Thymus (tissue), 11 donors: ENCODE measurements around the gene HACD2. TPM values are rescaled to one million over a fixed set of nuclear protein-coding genes. Genes with fewer than 3 reads are reported as not detected.

ENCODE experiments used
- DNase-seq, 9 donors: peaks; one replicate each; pipeline ENCODE4 v3.0.0-alpha.2; 2013; ENCODE audit warnings: low spot score in 9 of 9, low read depth in 6 of 9, missing footprints in 1 of 9
- H3K27ac ChIP-seq, 2 donors: one replicate each; pipeline ENCODE4 v1.5.1; 2013; ENCODE audit warnings: control low read depth in 1 of 2, low read depth in 1 of 2, low read length in 1 of 2, mild to moderate bottlenecking in 1 of 2, moderate library complexity in 1 of 2
- H3K27me3 ChIP-seq, 2 donors: one replicate each; pipeline ENCODE4 v1.5.1; 2013; ENCODE audit warnings: low read length in 1 of 2; ENCODE audit not compliant: control insufficient read depth in 2 of 2, insufficient read depth in 1 of 2
- H3K36me3 ChIP-seq, 2 donors: one replicate each; pipeline ENCODE4 v1.5.1; 2013; ENCODE audit warnings: low read length in 1 of 2, mild to moderate bottlenecking in 1 of 2, moderate library complexity in 1 of 2; ENCODE audit not compliant: control insufficient read depth in 2 of 2, insufficient read depth in 2 of 2
- H3K4me1 ChIP-seq, 2 donors: one replicate each; pipeline ENCODE4 v1.5.1; 2013; ENCODE audit warnings: low read length in 2 of 2; ENCODE audit not compliant: control insufficient read depth in 2 of 2, insufficient read depth in 2 of 2
- H3K4me3 ChIP-seq, 2 donors: one replicate each; pipeline ENCODE4 v1.5.1; 2013; ENCODE audit warnings: low read length in 2 of 2, control low read depth in 1 of 2, mild to moderate bottlenecking in 1 of 2
- H3K9me3 ChIP-seq, 2 donors: one replicate each; pipeline ENCODE4 v1.5.1; 2013; ENCODE audit warnings: low read length in 1 of 2, mild to moderate bottlenecking in 1 of 2; ENCODE audit not compliant: control insufficient read depth in 2 of 2, insufficient read depth in 1 of 2
- WGBS: extraction: QIAGEN DNeasy Blood & Tissue Kit; methylation state at CpG from one replicate; pipeline ENCODE4 v1.1.7; 2013; 5-methylcytosine and 5-hydroxymethylcytosine counted together
- polyA plus RNA-seq: library from polyadenylated mRNA; stranded (reverse); fragments of 200-250 nt; gene quantifications from one replicate; pipeline ENCODE4 v1.2.3, GENCODE V29; 2013
- total RNA-seq: library from RNA; stranded (reverse); fragments of 120-200 nt; gene quantifications from one replicate; pipeline ENCODE4 v1.2.4, GENCODE V29; 2013
- donor health status: healthy.

HACD2 gene
- total and polyA plus RNA-seq, 2 donors, result 12.2 to 16.1 TPM

DNA sequence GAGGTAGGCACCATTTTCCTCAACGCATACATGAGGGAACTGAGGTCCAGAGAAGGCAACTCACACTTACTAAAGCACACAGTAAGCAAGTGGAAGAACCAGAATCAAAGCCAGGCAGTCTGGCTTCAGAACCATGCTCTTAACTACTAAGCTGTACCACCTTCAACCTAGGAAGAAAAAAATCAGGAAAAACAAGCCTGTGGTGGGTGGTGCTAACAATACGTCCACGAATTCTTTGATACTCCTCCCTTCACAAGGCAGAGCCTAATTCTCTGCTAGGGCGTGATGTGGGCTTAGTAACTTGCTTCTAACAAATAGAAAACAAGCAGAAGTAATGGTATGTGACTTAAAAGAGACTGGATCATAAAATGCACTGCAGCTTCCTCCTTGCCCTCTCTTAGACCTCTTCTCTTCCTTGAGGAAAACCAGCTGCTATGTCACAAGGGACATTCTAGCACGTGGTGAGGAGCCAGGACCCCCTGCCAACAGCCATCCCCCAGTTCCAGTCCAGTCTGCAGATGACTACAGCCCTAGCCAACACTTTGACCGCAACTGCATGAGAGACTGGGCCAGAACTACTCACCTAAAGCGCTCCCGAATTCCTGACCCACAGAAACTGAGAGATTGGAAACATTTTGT, 36.9 kb downstream of the HACD2 start:
- Histone ChIP-seq H3K36me3 (peaks cover 2 to 6% of the 10 kb centered on the region in 2 donors), H3K27ac (no peak overlapping the region), H3K4me1 (no peaks in the 10 kb centered on the region), H3K4me3 (no peak overlapping the region), H3K9me3 (no peaks in the 10 kb centered on the region), H3K27me3 (no peaks in the 10 kb centered on the region)
- no peak for DNase-seq
- WGBS, result 95% methylated on average over 8 of the region's 8 CpGs

DNA sequence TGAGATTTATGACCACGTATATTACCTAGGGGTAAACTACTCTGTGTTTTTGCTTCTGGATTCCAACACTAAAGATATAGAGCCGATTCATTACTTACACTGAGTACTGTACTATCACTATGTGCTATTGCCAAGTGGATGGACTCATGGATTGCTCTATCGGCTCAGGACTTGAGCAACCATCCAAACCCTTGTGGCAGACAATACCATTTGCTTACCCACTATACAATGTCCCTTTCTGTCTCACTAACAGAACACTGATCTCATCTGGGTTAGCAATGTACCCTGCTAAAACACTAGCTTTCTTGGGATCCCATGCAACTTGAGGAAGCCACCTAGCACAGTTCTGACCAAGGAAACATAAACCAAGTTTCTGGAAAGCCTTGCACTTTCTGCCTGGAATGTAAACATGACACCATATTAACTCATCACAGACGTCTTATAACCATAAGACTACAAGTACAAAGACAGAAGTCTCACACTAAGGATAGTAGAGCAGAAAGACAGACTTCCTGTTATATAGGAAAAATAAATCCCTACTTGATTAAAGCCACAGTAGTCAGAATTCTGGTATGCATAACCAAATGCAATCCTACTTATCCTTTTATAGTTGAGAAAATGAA, 38.6 kb downstream of the HACD2 start:
- Histone ChIP-seq H3K36me3 (peaks cover 2 to 6% of the 10 kb centered on the region in 2 donors), H3K27ac (no peak overlapping the region), H3K4me3 (no peak overlapping the region), H3K4me1 (no peaks in the 10 kb centered on the region), H3K9me3 (no peaks in the 10 kb centered on the region), H3K27me3 (no peaks in the 10 kb centered on the region)
- DNase-seq, result no peak
- 95% methylated on average over 4 of the region's 4 CpGs for WGBS

DNA sequence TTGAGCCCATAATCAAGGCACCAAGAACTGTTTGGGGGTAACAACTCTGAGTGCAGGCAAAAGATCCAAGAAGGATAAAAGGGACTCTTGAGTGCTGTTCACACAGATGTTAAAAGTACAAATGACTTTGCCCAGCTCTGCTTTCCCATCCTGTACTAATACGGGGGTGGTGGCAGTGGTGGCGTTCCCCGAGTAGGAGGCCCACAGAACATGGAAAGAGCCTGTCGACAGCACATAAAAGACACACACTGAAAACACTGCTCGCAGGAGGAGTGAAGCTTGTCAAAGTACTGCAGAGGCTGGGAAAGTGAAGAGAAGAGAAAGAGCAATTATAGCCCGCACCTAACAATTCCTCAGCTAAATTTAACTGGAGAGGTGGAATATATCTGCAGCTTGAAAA, 40.9 kb downstream of the HACD2 start:
- 98% methylated on average over 6 of the region's 6 CpGs for WGBS
- Histone ChIP-seq H3K9me3 (no peaks in the 10 kb centered on the region), H3K36me3 (peaks cover 0 to 2% of the 10 kb centered on the region in 2 donors), H3K27me3 (no peaks in the 10 kb centered on the region), H3K27ac (no peak overlapping the region), H3K4me3 (no peak overlapping the region), H3K4me1 (no peaks in the 10 kb centered on the region)
- no peak for DNase-seq

DNA sequence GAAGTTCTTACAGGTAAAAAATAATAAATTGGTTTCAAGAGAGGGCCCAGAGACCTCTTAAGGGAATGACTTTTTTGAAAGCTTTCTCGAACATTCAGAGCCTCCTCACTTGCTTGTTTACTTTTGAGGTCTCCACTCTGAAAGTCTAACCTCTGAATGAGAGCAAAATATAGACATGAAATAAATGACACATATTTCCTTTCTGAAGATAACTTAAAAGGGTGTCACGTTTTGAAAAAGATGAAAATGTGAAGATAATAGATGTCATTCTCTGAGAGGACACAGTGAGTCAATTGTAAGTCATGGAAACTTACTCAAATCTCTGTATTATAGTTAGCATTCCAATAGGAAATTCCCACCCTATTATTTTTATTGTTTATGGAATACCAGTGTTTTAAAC, 44.6 kb downstream of the HACD2 start:
- Histone ChIP-seq H3K4me1 (no peaks in the 10 kb centered on the region), H3K36me3 (no peaks in the 10 kb centered on the region), H3K9me3 (no peaks in the 10 kb centered on the region), H3K4me3 (no peak overlapping the region), H3K27ac (no peak overlapping the region), H3K27me3 (no peaks in the 10 kb centered on the region)
- 51% methylated on average over 2 of the region's 2 CpGs for WGBS
- DNase-seq, result no peak

DNA sequence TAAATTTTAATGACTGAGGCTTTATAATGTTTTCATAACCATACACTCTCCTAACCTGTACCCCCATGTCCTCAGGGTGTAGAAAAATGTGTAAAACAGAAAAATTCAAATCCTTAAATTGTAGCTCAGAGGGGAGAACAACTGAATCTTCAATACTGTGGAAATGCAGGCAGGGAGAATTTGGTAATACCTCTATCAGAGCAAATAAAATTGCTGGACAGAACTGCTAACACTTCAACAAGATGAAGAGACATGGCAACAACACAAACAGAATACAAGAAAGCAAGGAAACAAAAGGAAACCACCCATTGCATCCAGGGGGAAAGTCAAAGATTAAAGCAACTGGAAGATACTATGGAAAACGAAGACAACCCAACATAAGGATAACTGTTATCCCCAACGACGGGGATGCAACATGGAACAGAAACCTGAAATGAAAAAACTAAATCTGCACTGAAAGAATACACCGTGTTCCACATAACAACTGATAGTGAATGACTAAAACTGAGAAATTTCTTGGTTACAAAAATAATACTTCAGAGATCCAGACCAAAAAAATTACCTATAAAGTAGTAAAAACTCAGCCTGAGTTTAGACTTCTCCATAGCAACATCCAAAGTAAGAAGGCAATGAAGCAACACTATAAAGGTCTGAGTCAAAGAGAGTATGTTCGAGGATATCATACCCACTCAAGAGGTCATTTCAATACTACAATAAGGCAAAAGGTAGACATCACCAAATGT, 48.5 kb downstream of the HACD2 start:
- DNase-seq, result no peak
- Histone ChIP-seq H3K4me1 (no peaks in the 10 kb centered on the region), H3K36me3 (no peaks in the 10 kb centered on the region), H3K27ac (no peak overlapping the region), H3K27me3 (no peaks in the 10 kb centered on the region), H3K9me3 (no peaks in the 10 kb centered on the region), H3K4me3 (no peak overlapping the region)
- 96% methylated on average over 5 of the region's 5 CpGs for WGBS

DNA sequence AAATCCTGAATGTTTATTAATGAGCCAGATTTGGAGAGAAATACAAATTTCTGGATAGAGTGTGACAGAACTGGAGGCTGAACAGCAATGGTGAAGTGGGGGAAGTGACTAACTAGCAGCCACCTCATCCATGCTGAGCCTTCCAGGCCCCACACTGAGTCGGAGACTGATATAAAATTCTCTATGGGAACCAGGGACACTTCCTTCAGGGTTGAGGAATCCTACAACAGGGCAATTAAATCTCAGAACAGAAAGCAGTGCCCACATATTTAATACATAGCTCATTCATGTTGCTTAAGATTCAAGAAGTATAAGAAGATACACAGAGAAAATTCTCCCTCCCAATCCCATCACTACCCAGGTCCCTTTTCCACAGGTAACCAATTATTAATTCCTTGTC, 49.3 kb downstream of the HACD2 start:
- Histone ChIP-seq H3K9me3 (no peaks in the 10 kb centered on the region), H3K4me1 (no peaks in the 10 kb centered on the region), H3K36me3 (no peaks in the 10 kb centered on the region), H3K27ac (no peak overlapping the region), H3K27me3 (no peaks in the 10 kb centered on the region), H3K4me3 (no peak overlapping the region)
- WGBS, result 98% methylated on average over 1 of the region's 1 CpG
- DNase-seq, result no peak

- no peaks in the 10 kb centered on the region for H3K9me3 ChIP-seq
- H3K27me3 ChIP-seq, result no peaks in the 10 kb centered on the region
- 99% methylated on average over 4 of the region's 4 CpGs for WGBS
- no peaks in the 10 kb centered on the region for H3K36me3 ChIP-seq
- no peak for DNase-seq
- H3K4me3 ChIP-seq, result no peak overlapping the region
- H3K4me1 ChIP-seq, result no peaks in the 10 kb centered on the region
- no peak overlapping the region for H3K27ac ChIP-seq
These were observed 50.6 kb downstream of the HACD2 start for GRCh38 chr3:123534264-123534663.

DNA sequence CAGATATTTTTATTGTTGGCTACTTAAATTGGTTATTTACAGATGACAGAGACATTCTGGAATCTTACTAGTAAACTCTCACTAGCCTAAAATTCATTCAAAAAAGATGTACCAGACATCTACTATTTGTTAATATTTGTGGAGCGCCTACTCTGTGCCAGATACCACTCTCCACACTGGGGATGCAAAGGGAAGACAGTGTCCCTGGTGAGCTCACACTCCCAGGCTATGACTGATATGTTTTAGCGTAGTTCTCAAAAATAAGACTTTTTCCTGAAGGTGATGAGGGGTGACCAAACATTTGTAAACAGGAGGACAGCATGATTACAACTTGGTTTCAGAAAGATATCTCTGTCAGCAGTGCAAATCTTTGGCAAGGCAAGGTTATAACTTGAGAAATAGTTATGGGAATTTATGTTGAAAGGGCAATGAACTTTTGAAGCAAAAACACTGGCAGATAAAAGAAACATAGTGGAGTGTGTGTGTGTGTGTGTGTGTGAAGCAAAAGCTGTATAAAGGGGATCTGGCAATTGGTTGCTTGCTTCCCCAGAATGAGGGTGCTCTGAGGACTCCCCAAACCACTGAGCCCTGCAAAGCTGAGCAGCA, 51.2 kb downstream of the HACD2 start:
- 96% methylated on average over 2 of the region's 2 CpGs for WGBS

GRCh38 chr3:123528130-123528529, 56.7 kb downstream of the HACD2 start:
- Histone ChIP-seq H3K27me3 (no peaks in the 10 kb centered on the region), H3K36me3 (peaks cover 4 to 7% of the 10 kb centered on the region in 2 donors), H3K27ac (no peak overlapping the region), H3K4me1 (peaks cover 0 to 6% of the 10 kb centered on the region in 2 donors), H3K9me3 (no peaks in the 10 kb centered on the region), H3K4me3 (no peak overlapping the region)
- DNase-seq, result no peak
- WGBS, result 96% methylated on average over 2 of the region's 2 CpGs

More for the DNA sequence above, 51.2 kb downstream of the HACD2 start:
- H3K9me3 ChIP-seq, result no peaks in the 10 kb centered on the region
- H3K27ac ChIP-seq, result no peak overlapping the region
- no peak overlapping the region for H3K4me3 ChIP-seq
- H3K36me3 ChIP-seq, result no peaks in the 10 kb centered on the region
- no peak for DNase-seq
- H3K4me1 ChIP-seq, result no peaks in the 10 kb centered on the region
- H3K27me3 ChIP-seq, result no peaks in the 10 kb centered on the region
